H1 (cell line): ENCODE results near the gene GAS7. TPM values are rescaled to one million over a fixed set of nuclear protein-coding genes. Genes with fewer than 3 reads are reported as not detected.

Source experiments
- BCL11A ChIP-seq, 2 experiments: IDR thresholded peaks; one replicate each; pipeline ENCODE4 v1.6.1; 2011; ENCODE audit warnings: low read depth in 2 of 2, low read length in 2 of 2, mild to moderate bottlenecking in 2 of 2
- CEBPB ChIP-seq: IDR thresholded peaks from 2 replicates; pipeline ENCODE4 v1.6.1; 2012; ENCODE audit warnings: low read depth, low read length
- CHD2 ChIP-seq: IDR thresholded peaks from 2 replicates; pipeline ENCODE4 v1.6.1; 2012; ENCODE audit warnings: low read length, improper control_type of control experiment
- GABPA ChIP-seq: IDR thresholded peaks from 2 replicates; pipeline ENCODE4 v1.6.1; 2011; ENCODE audit warnings: mild to moderate bottlenecking, low read length, moderate library complexity, borderline replicate concordance; ENCODE audit not compliant: insufficient read depth
- RAD21 ChIP-seq, 2 experiments: IDR thresholded peaks in 1 of 2; conservative IDR thresholded peaks in 1 of 2; 2 replicates each; pipeline ENCODE4 v1.6.1; 2011; ENCODE audit warnings: low read depth in 2 of 2, low read length in 2 of 2, improper control_type of control experiment in 1 of 2, inconsistent platforms in 1 of 2, mild to moderate bottlenecking in 1 of 2, moderate library complexity in 1 of 2
- TAF1 ChIP-seq: IDR thresholded peaks from 2 replicates; pipeline ENCODE4 v1.6.1; 2011; ENCODE audit warnings: mild to moderate bottlenecking, low read depth, low read length
- TCF12 ChIP-seq: IDR thresholded peaks from 2 replicates; pipeline ENCODE4 v1.6.1; 2011; ENCODE audit warnings: low read depth, mild to moderate bottlenecking, low read length
- polyA plus RNA-seq, 7 experiments: library from polyadenylated mRNA; depleted of rRNA in 3 of 7; stranded (reverse) in 5 of 7; unstranded in 2 of 7; fragments of >200 nt in 5 of 7; fragments of 200-250 nt in 2 of 7; gene quantifications; 1 replicate in 5 of 7; 2 replicates in 1 of 7; 4 replicates in 1 of 7; pipeline versions ENCODE4 v1.2.1 to v1.2.3, GENCODE V29; 2011 to 2013; ENCODE audit warnings: missing spikeins in 2 of 7, mixed read lengths in 2 of 7
- total RNA-seq: library from RNA; stranded (reverse); fragmentation: NEBNext Ultra II Directional; extraction: Animal tissue kit (Norgen Biotek cat#: 25700); gene quantifications from 2 replicates; pipeline ENCODE4 v1.2.1, GENCODE V29; 2021
- TF ChIP-seq, protein P1 (sequence below): fragments of 300-600 bp; sonication (generic); IDR thresholded peaks from 2 replicates; pipeline ENCODE4 v1.7.1; 2012; ENCODE audit warnings: low read length, moderate library complexity, mild to moderate bottlenecking, inconsistent platforms; ENCODE audit not compliant: insufficient replicate concordance
- TF ChIP-seq, protein P2 (sequence below): IDR thresholded peaks from 2 replicates; pipeline ENCODE4 v1.6.1; 2012; ENCODE audit warnings: inconsistent platforms
- TF ChIP-seq, protein P3 (sequence below): IDR thresholded peaks from 2 replicates; pipeline ENCODE4 v1.6.1; 2011; ENCODE audit warnings: low read length, improper control_type of control experiment

GAS7 gene
- total and polyA plus RNA-seq, 2 of the 8 experiments (the other 6 are each of a cell fraction or from before 2014, with no cell fraction given) = 5.0 to 14.5 TPM

DNA sequence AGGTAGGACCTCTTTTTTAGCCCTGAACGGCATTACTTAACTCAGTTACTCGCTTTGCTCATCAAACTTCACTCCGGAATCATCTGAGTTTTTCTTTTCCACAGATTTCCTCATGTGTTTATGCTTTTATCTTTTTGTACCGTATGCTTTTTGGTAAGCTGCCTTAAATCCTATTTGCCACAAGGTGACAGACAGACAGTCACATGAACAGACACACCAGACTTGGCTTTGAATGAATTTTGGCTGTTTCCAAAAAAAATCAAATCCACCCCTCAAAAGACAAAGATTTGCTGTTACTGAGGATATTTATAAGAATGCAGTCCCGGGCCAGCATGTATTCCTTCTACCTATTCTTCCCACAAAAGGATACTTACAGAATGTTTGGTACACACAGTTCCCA, 10.9 kb downstream of the GAS7 start (continued):
- TF ChIP-seq, protein P1, sequence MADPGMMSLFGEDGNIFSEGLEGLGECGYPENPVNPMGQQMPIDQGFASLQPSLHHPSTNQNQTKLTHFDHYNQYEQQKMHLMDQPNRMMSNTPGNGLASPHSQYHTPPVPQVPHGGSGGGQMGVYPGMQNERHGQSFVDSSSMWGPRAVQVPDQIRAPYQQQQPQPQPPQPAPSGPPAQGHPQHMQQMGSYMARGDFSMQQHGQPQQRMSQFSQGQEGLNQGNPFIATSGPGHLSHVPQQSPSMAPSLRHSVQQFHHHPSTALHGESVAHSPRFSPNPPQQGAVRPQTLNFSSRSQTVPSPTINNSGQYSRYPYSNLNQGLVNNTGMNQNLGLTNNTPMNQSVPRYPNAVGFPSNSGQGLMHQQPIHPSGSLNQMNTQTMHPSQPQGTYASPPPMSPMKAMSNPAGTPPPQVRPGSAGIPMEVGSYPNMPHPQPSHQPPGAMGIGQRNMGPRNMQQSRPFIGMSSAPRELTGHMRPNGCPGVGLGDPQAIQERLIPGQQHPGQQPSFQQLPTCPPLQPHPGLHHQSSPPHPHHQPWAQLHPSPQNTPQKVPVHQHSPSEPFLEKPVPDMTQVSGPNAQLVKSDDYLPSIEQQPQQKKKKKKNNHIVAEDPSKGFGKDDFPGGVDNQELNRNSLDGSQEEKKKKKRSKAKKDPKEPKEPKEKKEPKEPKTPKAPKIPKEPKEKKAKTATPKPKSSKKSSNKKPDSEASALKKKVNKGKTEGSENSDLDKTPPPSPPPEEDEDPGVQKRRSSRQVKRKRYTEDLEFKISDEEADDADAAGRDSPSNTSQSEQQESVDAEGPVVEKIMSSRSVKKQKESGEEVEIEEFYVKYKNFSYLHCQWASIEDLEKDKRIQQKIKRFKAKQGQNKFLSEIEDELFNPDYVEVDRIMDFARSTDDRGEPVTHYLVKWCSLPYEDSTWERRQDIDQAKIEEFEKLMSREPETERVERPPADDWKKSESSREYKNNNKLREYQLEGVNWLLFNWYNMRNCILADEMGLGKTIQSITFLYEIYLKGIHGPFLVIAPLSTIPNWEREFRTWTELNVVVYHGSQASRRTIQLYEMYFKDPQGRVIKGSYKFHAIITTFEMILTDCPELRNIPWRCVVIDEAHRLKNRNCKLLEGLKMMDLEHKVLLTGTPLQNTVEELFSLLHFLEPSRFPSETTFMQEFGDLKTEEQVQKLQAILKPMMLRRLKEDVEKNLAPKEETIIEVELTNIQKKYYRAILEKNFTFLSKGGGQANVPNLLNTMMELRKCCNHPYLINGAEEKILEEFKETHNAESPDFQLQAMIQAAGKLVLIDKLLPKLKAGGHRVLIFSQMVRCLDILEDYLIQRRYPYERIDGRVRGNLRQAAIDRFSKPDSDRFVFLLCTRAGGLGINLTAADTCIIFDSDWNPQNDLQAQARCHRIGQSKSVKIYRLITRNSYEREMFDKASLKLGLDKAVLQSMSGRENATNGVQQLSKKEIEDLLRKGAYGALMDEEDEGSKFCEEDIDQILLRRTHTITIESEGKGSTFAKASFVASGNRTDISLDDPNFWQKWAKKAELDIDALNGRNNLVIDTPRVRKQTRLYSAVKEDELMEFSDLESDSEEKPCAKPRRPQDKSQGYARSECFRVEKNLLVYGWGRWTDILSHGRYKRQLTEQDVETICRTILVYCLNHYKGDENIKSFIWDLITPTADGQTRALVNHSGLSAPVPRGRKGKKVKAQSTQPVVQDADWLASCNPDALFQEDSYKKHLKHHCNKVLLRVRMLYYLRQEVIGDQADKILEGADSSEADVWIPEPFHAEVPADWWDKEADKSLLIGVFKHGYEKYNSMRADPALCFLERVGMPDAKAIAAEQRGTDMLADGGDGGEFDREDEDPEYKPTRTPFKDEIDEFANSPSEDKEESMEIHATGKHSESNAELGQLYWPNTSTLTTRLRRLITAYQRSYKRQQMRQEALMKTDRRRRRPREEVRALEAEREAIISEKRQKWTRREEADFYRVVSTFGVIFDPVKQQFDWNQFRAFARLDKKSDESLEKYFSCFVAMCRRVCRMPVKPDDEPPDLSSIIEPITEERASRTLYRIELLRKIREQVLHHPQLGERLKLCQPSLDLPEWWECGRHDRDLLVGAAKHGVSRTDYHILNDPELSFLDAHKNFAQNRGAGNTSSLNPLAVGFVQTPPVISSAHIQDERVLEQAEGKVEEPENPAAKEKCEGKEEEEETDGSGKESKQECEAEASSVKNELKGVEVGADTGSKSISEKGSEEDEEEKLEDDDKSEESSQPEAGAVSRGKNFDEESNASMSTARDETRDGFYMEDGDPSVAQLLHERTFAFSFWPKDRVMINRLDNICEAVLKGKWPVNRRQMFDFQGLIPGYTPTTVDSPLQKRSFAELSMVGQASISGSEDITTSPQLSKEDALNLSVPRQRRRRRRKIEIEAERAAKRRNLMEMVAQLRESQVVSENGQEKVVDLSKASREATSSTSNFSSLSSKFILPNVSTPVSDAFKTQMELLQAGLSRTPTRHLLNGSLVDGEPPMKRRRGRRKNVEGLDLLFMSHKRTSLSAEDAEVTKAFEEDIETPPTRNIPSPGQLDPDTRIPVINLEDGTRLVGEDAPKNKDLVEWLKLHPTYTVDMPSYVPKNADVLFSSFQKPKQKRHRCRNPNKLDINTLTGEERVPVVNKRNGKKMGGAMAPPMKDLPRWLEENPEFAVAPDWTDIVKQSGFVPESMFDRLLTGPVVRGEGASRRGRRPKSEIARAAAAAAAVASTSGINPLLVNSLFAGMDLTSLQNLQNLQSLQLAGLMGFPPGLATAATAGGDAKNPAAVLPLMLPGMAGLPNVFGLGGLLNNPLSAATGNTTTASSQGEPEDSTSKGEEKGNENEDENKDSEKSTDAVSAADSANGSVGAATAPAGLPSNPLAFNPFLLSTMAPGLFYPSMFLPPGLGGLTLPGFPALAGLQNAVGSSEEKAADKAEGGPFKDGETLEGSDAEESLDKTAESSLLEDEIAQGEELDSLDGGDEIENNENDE = no peak
- TF ChIP-seq CEBPB = no peak
- no peak for TF ChIP-seq GABPA
- no peak for TF ChIP-seq RAD21 (IDR thresholded peaks at IDR 0.05 in 1 of 2, conservative IDR thresholded peaks at IDR 0.05 in 1 of 2; ENCODE audit: low read depth in 2 of 2, low read length in 2 of 2)
- TF ChIP-seq, protein P2, sequence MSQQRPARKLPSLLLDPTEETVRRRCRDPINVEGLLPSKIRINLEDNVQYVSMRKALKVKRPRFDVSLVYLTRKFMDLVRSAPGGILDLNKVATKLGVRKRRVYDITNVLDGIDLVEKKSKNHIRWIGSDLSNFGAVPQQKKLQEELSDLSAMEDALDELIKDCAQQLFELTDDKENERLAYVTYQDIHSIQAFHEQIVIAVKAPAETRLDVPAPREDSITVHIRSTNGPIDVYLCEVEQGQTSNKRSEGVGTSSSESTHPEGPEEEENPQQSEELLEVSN = no peak
- no peak for TF ChIP-seq CHD2
- TF ChIP-seq BCL11A (IDR thresholded peaks at IDR 0.05; ENCODE audit: low read depth in 2 of 2, low read length in 2 of 2) = no peak
- TF ChIP-seq, protein P3, sequence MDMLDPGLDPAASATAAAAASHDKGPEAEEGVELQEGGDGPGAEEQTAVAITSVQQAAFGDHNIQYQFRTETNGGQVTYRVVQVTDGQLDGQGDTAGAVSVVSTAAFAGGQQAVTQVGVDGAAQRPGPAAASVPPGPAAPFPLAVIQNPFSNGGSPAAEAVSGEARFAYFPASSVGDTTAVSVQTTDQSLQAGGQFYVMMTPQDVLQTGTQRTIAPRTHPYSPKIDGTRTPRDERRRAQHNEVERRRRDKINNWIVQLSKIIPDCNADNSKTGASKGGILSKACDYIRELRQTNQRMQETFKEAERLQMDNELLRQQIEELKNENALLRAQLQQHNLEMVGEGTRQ = no peak
- TF ChIP-seq TCF12 = no peak
- TF ChIP-seq TAF1 = no peak
